ENCODE results near the gene KRT32. TPM values are rescaled to one million over a fixed set of nuclear protein-coding genes. Genes with fewer than 3 reads are reported as not detected.

Gene KRT32
- total and polyA plus RNA-seq, 9 of the 15 experiments (the other 6 are each of a cell fraction or from before 2014, with no cell fraction given) = not detected

GRCh38 chr17:41417127-41417526 lies 50.1 kb downstream of the KRT32 start:
- Histone ChIP-seq H3K27me3 (ENCODE audit: control insufficient read depth in 2 of 2, insufficient read depth in 2 of 2, low read length in 2 of 2) (peaks cover 16 to 37% of the 10 kb centered on the region in 2 experiments; a peak in 4 of 5 replicates), H3K36me3 (ENCODE audit: control insufficient read depth, insufficient read depth, low read length) (no peaks in the 10 kb centered on the region), H3K27ac (ENCODE audit: extremely low read depth, low read depth, low read length) (no peak overlapping the region), H3K9ac (ENCODE audit: insufficient read depth in 1 of 2, low read depth in 2 of 2, low read length in 2 of 2) (no peak overlapping the region), H3K4me2 (ENCODE audit: insufficient read depth, low read length) (no peak overlapping the region), H3K4me3 (no peak overlapping the region), H3K9me1 (ENCODE audit: control insufficient read depth, insufficient read depth, low read length) (no peaks in the 10 kb centered on the region), H3K4me1 (replicated peaks in 1 of 2; ENCODE audit: control insufficient read depth in 2 of 2, insufficient read depth in 2 of 2, low read length in 2 of 2) (no peaks in the 10 kb centered on the region), H4K20me1 (replicated peaks; ENCODE audit: control insufficient read depth, insufficient read depth, low read length) (no peaks in the 10 kb centered on the region), H2AFZ (ENCODE audit: low read depth, low read length) (no peak overlapping the region), H3K79me2 (ENCODE audit: control insufficient read depth, insufficient read depth, low read length) (no peaks in the 10 kb centered on the region), H3K9me3 (replicated peaks; ENCODE audit: control insufficient read depth, insufficient read depth, low read depth, low read length) (no peaks in the 10 kb centered on the region)
- in situ Hi-C loops (cut with MboI) (no loop called here), intact Hi-C loops (cut with micrococcal nuclease) (no loop called here)
- POLR2A ChIA-PET = interaction anchor here (0.8 to 1.9 kb wide), 3 partner anchors 9 to 13 kb away, joined by 3 to 8 read pairs (median 5); no protein-coding TSS in a partner anchor
- FAIRE-seq = no peak
- DNase-seq (ENCODE audit: extremely low read depth in 1 of 4, low spot score in 3 of 4) = no peak
- no peak for ATAC-seq
- WGBS (ENCODE audit: insufficient coverage, low coverage, missing lambda C conversion rate) = 5% methylated on average over 5 of the region's 6 CpGs
- CTCF ChIA-PET (ENCODE audit: low intra/inter-chr PET ratio) = no interaction called here
- TF ChIP-seq ZBTB7A (IDR thresholded peaks at IDR 0.05; ENCODE audit: borderline replicate concordance, control insufficient read depth, low read depth, low read length) (no peak), TFAM (CRISPR knock-in tag; conservative IDR thresholded peaks at IDR 0.05) (no peak), HES1 (IDR thresholded peaks at IDR 0.05; ENCODE audit: low read depth) (no peak), RB1 (IDR thresholded peaks at IDR 0.05; ENCODE audit: low read depth) (no peak), CBX5 (IDR thresholded peaks at IDR 0.05; ENCODE audit: borderline replicate concordance, low read depth) (no peak), CREB3 (tag; conservative IDR thresholded peaks at IDR 0.05; ENCODE audit: low read depth) (no peak), RAD51 (IDR thresholded peaks at IDR 0.05; ENCODE audit: borderline replicate concordance, low read depth) (no peak), SNIP1 (IDR thresholded peaks at IDR 0.05; ENCODE audit: low read depth) (no peak), SREBF2 (CRISPR knock-in tag; IDR thresholded peaks at IDR 0.05) (no peak), TAF9B (IDR thresholded peaks at IDR 0.05; ENCODE audit: partially characterized antibody) (no peak), CBFA2T3 (IDR thresholded peaks at IDR 0.05) (no peak), PHF21A (IDR thresholded peaks at IDR 0.05; ENCODE audit: borderline replicate concordance, low read depth) (no peak), EP400 (IDR thresholded peaks at IDR 0.05) (no peak)
- BruUV-seq (replicated peaks) = no TSS peak
